Psoas muscle (tissue), 8 donors: ENCODE measurements around the gene TACR2. TPM values are rescaled to one million over a fixed set of nuclear protein-coding genes. Genes with fewer than 3 reads are reported as not detected.

ENCODE experiments used
- ATAC-seq, 4 donors: fragments of 200-7000 bp; cut with Tn5 transposase; one replicate each; pipeline ENCODE4 v1.9.1; 2020; ENCODE audit warnings: moderate library complexity in 3 of 4, mild to moderate bottlenecking in 2 of 4
- DNase-seq, 2 donors: peaks; one replicate each; pipeline ENCODE4 v3.0.0-alpha.2; 2020
- H3K27ac ChIP-seq: fragments of 200-600 bp; one replicate; pipeline ENCODE4 v1.8.0; 2022
- H3K27me3 ChIP-seq, 3 donors: fragments of 200-600 bp in 1 of 3; one replicate each; pipeline versions ENCODE4 v1.6.1 to v1.8.0; 2013 to 2022; ENCODE audit warnings: low read length in 2 of 3, mild to moderate bottlenecking in 2 of 3, moderate library complexity in 1 of 3; ENCODE audit not compliant: insufficient read depth in 3 of 3
- H3K36me3 ChIP-seq, 2 donors: fragments of 200-600 bp in 1 of 2; one replicate each; pipeline versions ENCODE4 v1.6.1 to v1.8.0; 2013 to 2022; ENCODE audit warnings: low read depth in 1 of 2, mild to moderate bottlenecking in 1 of 2, moderate library complexity in 1 of 2; ENCODE audit not compliant: insufficient read depth in 1 of 2
- H3K4me1 ChIP-seq: fragments of 200-600 bp; one replicate; pipeline ENCODE4 v1.8.0; 2022
- H3K4me3 ChIP-seq: fragments of 200-600 bp; one replicate; pipeline ENCODE4 v1.8.0; 2022; ENCODE audit warnings: mild to moderate bottlenecking
- H3K9me3 ChIP-seq: fragments of 200-600 bp; one replicate; pipeline ENCODE4 v1.8.0; 2022
- CTCF ChIP-seq: fragments of 200-600 bp; IDR thresholded peaks from one replicate; pipeline ENCODE4 v1.8.0; 2022; ENCODE audit warnings: antibody characterized with exemption
- WGBS, 3 donors: extraction: QIAGEN DNeasy Blood & Tissue Kit; methylation state at CpG; one replicate each; pipeline versions ENCODE4 v1.1.6 to v1.1.7; 2013; 5-methylcytosine and 5-hydroxymethylcytosine counted together
- intact Hi-C, 2 donors: fragments of 100-400 bp; cut with DNase I; formaldehyde crosslinking; loops; one replicate each; pipeline versions ENCODE4 v1.11.0 to v1.14.2; 2022
- polyA plus RNA-seq, 3 donors: library from polyadenylated mRNA; stranded (reverse); fragments of 200-250 nt; gene quantifications; one replicate each; pipeline ENCODE4 v1.2.3, GENCODE V29; 2013
- total RNA-seq, 4 donors: library from RNA; stranded (reverse); fragmentation: NEBNext Ultra II Directional in 2 of 4; extraction: Animal tissue kit (Norgen Biotek cat#: 25700) in 2 of 4; gene quantifications; one replicate each; pipeline versions ENCODE4 v1.2.1 to v1.2.4, GENCODE V29; 2021 to 2023
- donor health status: healthy with polysubstance abuse.
- donor health status: DM: no; HTN: no; CAD: no; lungs with moderate emphysema.
- donor health status: Bipolar disorder and iron deficiency.
- donor health status: healthy.
- donor health status: DM: yes; HTN: yes; CAD: no.
- donor health status: DM: no; HTN: no; CAD: no.
- donor health status: DM: no; HTN: no; CAD: no.
- donor health status: DM: yes; HTN: yes; CAD: no.

TACR2 gene
- total and polyA plus RNA-seq, 7 donors: 0.21 to 0.61 (median 0.25) TPM

DNA sequence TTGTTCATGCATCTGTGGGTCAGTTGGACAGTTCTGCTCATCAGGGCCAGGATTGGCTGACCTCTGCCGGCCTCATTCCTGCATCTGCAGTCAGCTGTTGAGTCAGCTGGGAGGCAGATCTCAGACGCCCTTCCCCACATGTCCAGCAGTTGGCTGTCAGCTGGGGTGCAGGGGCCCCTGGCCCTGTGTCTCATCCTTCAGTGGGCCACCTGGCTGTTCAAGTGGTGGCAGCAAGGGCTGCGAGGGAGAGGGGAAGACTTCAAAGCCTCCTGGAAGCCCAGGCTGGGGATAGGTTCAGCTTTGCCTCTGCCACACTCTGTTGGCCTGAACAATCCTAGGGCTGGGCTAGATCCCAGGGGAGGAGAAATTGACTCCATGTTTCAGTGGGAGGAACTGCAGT is 33.2 kb downstream of the TACR2 start:
- Histone ChIP-seq H3K9me3 (no peaks in the 10 kb centered on the region), H3K4me3 (no peak overlapping the region), H3K4me1 (peaks cover 22% of the 10 kb centered on the region), H3K36me3 (peaks cover 6 to 92% of the 10 kb centered on the region in 2 donors), H3K27ac (peak overlapping the region; percentile 61), H3K27me3 (no peaks in the 10 kb centered on the region)
- intact Hi-C loops: no loop called here
- 17 to 24% (median 17%) methylated on average over 3 of the region's 3 CpGs for WGBS, 3 donors
- ATAC-seq: peak; percentile 89 to 95 (median 92)
- peak; percentile 61 to 83 for DNase-seq
- peak; percentile 42 for TF ChIP-seq CTCF

GRCh38 chr10:69382382-69383117 is 34.2 kb downstream of the TACR2 start:
- ATAC-seq (peak; percentile 39 to 57 (median 49)), DNase-seq (no peak)
- Histone ChIP-seq H3K27me3 (no peaks in the 10 kb centered on the region), H3K9me3 (no peaks in the 10 kb centered on the region), H3K36me3 (peaks cover 6 to 91% of the 10 kb centered on the region in 2 donors), H3K4me1 (peaks cover 32% of the 10 kb centered on the region), H3K27ac (peak overlapping the region; percentile 61), H3K4me3 (no peak overlapping the region)
- no peak for TF ChIP-seq CTCF
- 79 to 89% (median 80%) methylated on average over 26 of the region's 26 CpGs for WGBS, 3 donors
- intact Hi-C loops: no loop called here

DNA sequence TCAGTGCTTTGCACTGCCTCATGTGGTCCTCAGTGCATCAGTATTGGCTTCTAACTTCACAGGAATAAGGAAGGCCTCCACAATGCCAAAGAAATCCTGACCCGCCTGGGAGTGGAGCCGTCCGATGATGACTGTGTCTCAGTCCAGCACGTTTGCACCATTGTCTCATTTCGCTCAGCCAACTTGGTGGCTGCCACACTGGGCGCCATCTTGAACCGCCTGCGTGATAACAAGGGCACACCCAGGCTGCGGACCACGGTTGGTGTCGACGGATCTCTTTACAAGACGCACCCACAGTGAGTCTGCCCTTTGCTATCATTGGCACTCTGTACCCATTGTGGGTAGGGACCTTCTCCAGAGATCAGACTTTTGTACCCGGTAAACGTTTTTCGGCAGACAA is 36.9 kb downstream of the TACR2 start:
- Histone ChIP-seq H3K27ac (no peak overlapping the region), H3K9me3 (no peaks in the 10 kb centered on the region), H3K36me3 (peaks cover 6 to 81% of the 10 kb centered on the region in 2 donors), H3K27me3 (no peaks in the 10 kb centered on the region), H3K4me1 (peaks cover 53% of the 10 kb centered on the region), H3K4me3 (no peak overlapping the region)
- DNase-seq: no peak
- WGBS, 3 donors: 95 to 96% (median 96%) methylated on average over 16 of the region's 16 CpGs
- no peak for TF ChIP-seq CTCF
- no peak for ATAC-seq
- intact Hi-C loops: loop anchor here in 1 of 2 donors (5.0 kb wide), 1 partner anchor 62 kb away; no protein-coding TSS in a partner anchor

DNA sequence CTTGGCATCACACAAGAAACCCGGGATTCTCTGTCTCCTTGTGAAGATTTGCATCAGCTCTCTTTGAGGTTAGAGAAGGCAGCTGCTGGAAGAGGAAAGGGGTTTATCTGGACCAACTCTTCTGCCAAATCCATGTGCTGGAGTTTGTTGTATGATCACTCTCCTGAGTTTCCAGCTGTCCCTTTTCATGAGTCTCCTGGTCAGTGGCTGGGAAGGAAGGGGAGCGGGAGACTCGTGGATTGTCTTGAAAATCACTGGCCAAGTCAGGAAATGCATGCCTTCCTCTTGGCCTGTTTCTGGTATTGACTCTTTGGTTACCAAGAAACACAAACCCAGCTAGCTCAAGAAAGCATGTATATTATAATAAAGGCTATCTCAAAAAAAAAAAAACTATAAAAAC is 38.8 kb downstream of the TACR2 start:
- peaks cover 6 to 76% of the 10 kb centered on the region in 2 donors for H3K36me3 ChIP-seq
- peaks cover 53% of the 10 kb centered on the region for H3K4me1 ChIP-seq
- intact Hi-C loops: loop anchor here in 1 of 2 donors (5.0 kb wide), 1 partner anchor 61 kb away; no protein-coding TSS in a partner anchor
- ATAC-seq (no peak), DNase-seq (no peak)
- WGBS, 3 donors: 19 to 43% (median 21%) methylated on average over 3 of the region's 3 CpGs
- H3K27me3 ChIP-seq: no peaks in the 10 kb centered on the region
- H3K9me3 ChIP-seq: no peaks in the 10 kb centered on the region
- H3K4me3 ChIP-seq: no peak overlapping the region
- H3K27ac ChIP-seq: peak overlapping the region; percentile 78
- TF ChIP-seq CTCF: no peak
